HepG2 (cell line): ENCODE measurements around the gene VWC2L. TPM values are rescaled to one million over a fixed set of nuclear protein-coding genes. Genes with fewer than 3 reads are reported as not detected.

Experiments
- ATAC-seq: fragments of 200-7000 bp; cut with Tn5 transposase; 3 replicates; pipeline ENCODE4 v1.9.1; 2020; ENCODE audit warnings: mild to moderate bottlenecking, moderate library complexity
- BruUV-seq: library from RNA; stranded (reverse); fragments of 400-500 nt; replicated peaks from 2 replicates; lab custom pipeline; 2021; lab: Mats Ljungman, UMichigan
- CTCF ChIA-PET: fragments of 300-600 bp; formaldehyde crosslinking; extraction: SDS; loops from one replicate; lab custom pipeline; 2021; ENCODE audit warnings: low total read pairs, inconsistent platforms, low intra/inter-chr PET ratio; lab: Yijun Ruan, JAX
- POLR2A ChIA-PET: fragments of 350-600 bp; sonication (Branson Sonifier 250); formaldehyde crosslinking; loops from one replicate; lab custom pipeline; 2020; ENCODE audit warnings: antibody characterized with exemption, inconsistent platforms; lab: Yijun Ruan, JAX
- DNase-seq: peaks from one replicate; pipeline ENCODE4 v3.0.0-alpha.2; 2015; ENCODE audit warnings: low spot score
- FAIRE-seq: peaks from 3 replicates; lab custom pipeline; 2011; peaks lifted over from hg19 to GRCh38; lab: Jason Lieb, UNC
- H2AFZ ChIP-seq: one replicate; pipeline ENCODE4 v1.6.1; 2011; ENCODE audit warnings: low read length, inconsistent platforms
- H3K27ac ChIP-seq: fragments of 300-600 bp; 3 replicates; pipeline ENCODE4 v1.8.0; 2011; ENCODE audit warnings: mixed run types, mild to moderate bottlenecking, mixed read lengths, low read length, inconsistent platforms; ENCODE audit not compliant: insufficient read depth; ENCODE audit errors: extremely low read length
- H3K27me3 ChIP-seq, 2 experiments: fragments of 200-600 bp in 1 of 2; 2 replicates in 1 of 2; 3 replicates in 1 of 2; pipeline versions ENCODE4 v1.6.0 to v1.8.0; 2011; ENCODE audit warnings: low read length in 2 of 2, mild to moderate bottlenecking in 2 of 2, moderate library complexity in 2 of 2, inconsistent platforms in 1 of 2; ENCODE audit not compliant: insufficient read depth in 2 of 2, control insufficient read depth in 1 of 2
- H3K36me3 ChIP-seq, 2 experiments: fragments of 200-600 bp in 1 of 2; replicated peaks in 1 of 2; 2 replicates in 1 of 2; 3 replicates in 1 of 2; pipeline versions ENCODE4 v1.5.1 to v1.8.0; 2011; ENCODE audit warnings: low read length in 2 of 2, inconsistent platforms in 1 of 2; ENCODE audit not compliant: insufficient read depth in 2 of 2, control insufficient read depth in 1 of 2
- H3K4me1 ChIP-seq: 2 replicates; pipeline ENCODE4 v1.5.1; 2012; ENCODE audit warnings: low read length, inconsistent platforms; ENCODE audit not compliant: insufficient read depth
- H3K4me2 ChIP-seq: 2 replicates; pipeline ENCODE4 v1.6.0; 2011; ENCODE audit warnings: low read depth, low read length, inconsistent platforms
- H3K4me3 ChIP-seq, 3 experiments: fragments of 200-600 bp in 1 of 3; sonication (generic), shearing (Covaris generic) in 1 of 3; replicated peaks in 1 of 3; 2 replicates each; pipeline ENCODE4 v1.5.1; 2011 to 2016; ENCODE audit warnings: low read length in 3 of 3, inconsistent platforms in 2 of 3, low read depth in 2 of 3, mild to moderate bottlenecking in 2 of 3, control low read depth in 1 of 3, mixed read lengths in 1 of 3; ENCODE audit not compliant: insufficient read depth in 1 of 3
- H3K79me2 ChIP-seq: one replicate; pipeline ENCODE4 v1.6.1; 2011; ENCODE audit warnings: low read length, inconsistent platforms; ENCODE audit not compliant: insufficient read depth
- H3K9ac ChIP-seq: 2 replicates; pipeline ENCODE4 v1.6.0; 2011; ENCODE audit warnings: mild to moderate bottlenecking, low read depth, low read length, inconsistent platforms; ENCODE audit not compliant: insufficient read depth
- H3K9me3 ChIP-seq: 2 replicates; pipeline ENCODE4 v1.5.1; 2012; ENCODE audit warnings: mild to moderate bottlenecking, low read length
- H4K20me1 ChIP-seq: 2 replicates; pipeline ENCODE4 v1.6.0; 2011; ENCODE audit warnings: inconsistent platforms, mild to moderate bottlenecking, low read length, moderate library complexity; ENCODE audit not compliant: insufficient read depth
- AGO1 ChIP-seq: fragments of 200-400 bp; formaldehyde crosslinking; IDR thresholded peaks from 2 replicates; pipeline ENCODE4 v1.6.1; 2017; ENCODE audit warnings: mild to moderate bottlenecking, low read depth, low read length, moderate library complexity; ENCODE audit not compliant: poor library complexity, severe bottlenecking
- BORCS8-MEF2B ChIP-seq: sonication (generic); formaldehyde crosslinking; IDR thresholded peaks from 2 replicates; pipeline ENCODE4 v1.8.0; 2022; ENCODE audit warnings: mild to moderate bottlenecking, missing genetic modification reagents
- MLLT10 ChIP-seq: sonication (generic); formaldehyde crosslinking; IDR thresholded peaks from 2 replicates; pipeline ENCODE4 v1.4.0; 2020; ENCODE audit warnings: missing genetic modification reagents
- SMAD1 ChIP-seq: sonication (generic); formaldehyde crosslinking; IDR thresholded peaks from 2 replicates; pipeline ENCODE4 v1.4.0; 2020; ENCODE audit warnings: missing genetic modification reagents, low read depth, mild to moderate bottlenecking, borderline replicate concordance
- TEAD2 ChIP-seq: sonication (generic); formaldehyde crosslinking; IDR thresholded peaks from 2 replicates; pipeline ENCODE4 v1.9.0; 2021; ENCODE audit warnings: missing genetic modification reagents
- YEATS4 ChIP-seq: sonication (generic); formaldehyde crosslinking; IDR thresholded peaks from 2 replicates; pipeline ENCODE4 v1.4.0; 2020; ENCODE audit warnings: missing genetic modification reagents, borderline replicate concordance
- ZBTB1 ChIP-seq: sonication (generic); formaldehyde crosslinking; IDR thresholded peaks from 2 replicates; pipeline ENCODE4 v1.4.0; 2020; ENCODE audit warnings: missing genetic modification reagents, borderline replicate concordance
- ZNF672 ChIP-seq: sonication (generic); formaldehyde crosslinking; IDR thresholded peaks from 2 replicates; pipeline ENCODE4 v1.8.1; 2022; ENCODE audit warnings: missing genetic modification reagents
- ZNF800 ChIP-seq: sonication (generic); formaldehyde crosslinking; IDR thresholded peaks from 2 replicates; pipeline ENCODE4 v1.4.0; 2020; ENCODE audit warnings: missing genetic modification reagents
- WGBS: methylation state at CpG from one replicate; pipeline ENCODE4 v1.1.6; 2017; ENCODE audit warnings: low lambda C conversion rate; 5-methylcytosine and 5-hydroxymethylcytosine counted together
- in situ Hi-C: cut with HindIII; loops from 2 replicates; pipeline ENCODE4 v1.10.0; 2017; ENCODE audit warnings: low pct_unique_long_range_greater_than_20kb; ENCODE audit not compliant: extremely low pct_ligation_motif_present
- intact Hi-C: fragments of 100-400 bp; cut with micrococcal nuclease; formaldehyde crosslinking; loops from one replicate; pipeline ENCODE4 v1.10.0; 2022; ENCODE audit not compliant: unreplicated experiment
- polyA plus RNA-seq, 8 experiments: library from polyadenylated mRNA; depleted of rRNA in 3 of 8; stranded (reverse) in 7 of 8; unstranded in 1 of 8; fragments of >200 nt; fragmentation: Illumina TruSeq in 4 of 8; extraction: Trizol in 4 of 8; gene quantifications; 2 replicates each; pipeline versions ENCODE4 v1.2.1 to v1.2.3, GENCODE V29; 2011 to 2016; ENCODE audit warnings: low read depth in 4 of 8, missing spikeins in 1 of 8, mixed read lengths in 1 of 8; ENCODE audit not compliant: insufficient read depth in 1 of 8
- total RNA-seq, 5 experiments: library from RNA; depleted of rRNA; stranded (reverse); fragments of >200 nt; fragmentation: Illumina TruSeq; extraction: Trizol; gene quantifications; 2 replicates each; pipeline ENCODE4 v1.2.3, GENCODE V29; 2016; ENCODE audit warnings: low read depth in 1 of 5

VWC2L gene
- total and polyA plus RNA-seq, 2 of the 13 experiments (the other 11 are each of a cell fraction or from before 2014, with no cell fraction given), result not detected

GRCh38 chr2:214537929-214538328 lies 127.1 kb downstream of the VWC2L start:
- in situ Hi-C loops (no loop called here), intact Hi-C loops (no loop called here)
- Histone ChIP-seq H3K4me1 (no peaks in the 10 kb centered on the region), H3K9me3 (no peaks in the 10 kb centered on the region), H3K36me3 (no peaks in the 10 kb centered on the region), H4K20me1 (no peaks in the 10 kb centered on the region), H3K4me2 (no peak overlapping the region), H3K4me3 (no peak overlapping the region), H3K9ac (no peak overlapping the region), H2AFZ (no peak overlapping the region), H3K27me3 (no peaks in the 10 kb centered on the region), H3K79me2 (no peaks in the 10 kb centered on the region), H3K27ac (no peak overlapping the region)
- ChIA-PET POLR2A (no interaction called here), CTCF (no interaction called here)
- TF ChIP-seq ZBTB1 (CRISPR knock-in tag) (no peak), YEATS4 (CRISPR knock-in tag) (no peak), ZNF800 (no peak), TEAD2 (no peak), SMAD1 (no peak), BORCS8-MEF2B (CRISPR knock-in tag) (no peak), MLLT10 (CRISPR knock-in tag) (no peak), AGO1 (no peak), ZNF672 (no peak)
- no TSS peak for BruUV-seq
- FAIRE-seq (no peak), ATAC-seq (no peak), DNase-seq (no peak)
- 21% methylated on average over 3 of the region's 3 CpGs for WGBS
